GM23338 (cell line): ENCODE data around the gene CNGB1. TPM values are rescaled to one million over a fixed set of nuclear protein-coding genes. Genes with fewer than 3 reads are reported as not detected.

ENCODE experiments used
- ATAC-seq: fragments of 200-7000 bp; cut with Tn5 transposase; 3 replicates; pipeline ENCODE4 v1.9.1; 2020
- DNase-seq: peaks from one replicate; pipeline ENCODE4 v3.0.0-alpha.2; 2015; ENCODE audit warnings: low spot score
- H2AFZ ChIP-seq: fragments of 200-600 bp; sonication (generic); 2 replicates; pipeline ENCODE4 v1.8.0; 2016; ENCODE audit warnings: antibody characterized with exemption, mild to moderate bottlenecking, moderate library complexity
- H3F3A ChIP-seq: fragments of 200-600 bp; sonication (generic); replicated peaks from 2 replicates; pipeline ENCODE4 v1.8.0; 2017; ENCODE audit warnings: antibody characterized with exemption, mixed run types, low read depth
- H3K27ac ChIP-seq: fragments of 200-600 bp; sonication (generic); 2 replicates; pipeline ENCODE4 v1.6.1; 2016; ENCODE audit warnings: low read depth
- H3K27me3 ChIP-seq: fragments of 200-600 bp; sonication (generic); 2 replicates; pipeline ENCODE4 v1.8.0; 2016; ENCODE audit warnings: mild to moderate bottlenecking, mixed run types, moderate library complexity; ENCODE audit not compliant: insufficient read depth
- H3K36me3 ChIP-seq: fragments of 200-600 bp; sonication (generic); 2 replicates; pipeline ENCODE4 v1.8.0; 2016; ENCODE audit warnings: mild to moderate bottlenecking; ENCODE audit not compliant: insufficient read depth
- H3K4me1 ChIP-seq: fragments of 200-600 bp; sonication (generic); 2 replicates; pipeline ENCODE4 v1.8.0; 2016; ENCODE audit warnings: mild to moderate bottlenecking, moderate library complexity; ENCODE audit not compliant: insufficient read depth
- H3K4me2 ChIP-seq: fragments of 200-600 bp; sonication (generic); 2 replicates; pipeline ENCODE4 v1.7.1; 2017; ENCODE audit warnings: mixed run types
- H3K4me3 ChIP-seq: fragments of 200-600 bp; sonication (generic); 2 replicates; pipeline ENCODE4 v1.6.1; 2016; ENCODE audit warnings: mixed run types
- H3K79me2 ChIP-seq: fragments of 200-600 bp; sonication (generic); replicated peaks from 2 replicates; pipeline ENCODE4 v1.8.0; 2017; ENCODE audit warnings: mild to moderate bottlenecking; ENCODE audit not compliant: insufficient read depth
- H3K9me2 ChIP-seq: fragments of 200-600 bp; sonication (generic); 2 replicates; pipeline ENCODE4 v1.8.0; 2017; ENCODE audit not compliant: insufficient read depth
- H4K20me1 ChIP-seq: fragments of 200-600 bp; sonication (generic); replicated peaks from 2 replicates; pipeline ENCODE4 v1.8.0; 2017; ENCODE audit warnings: mild to moderate bottlenecking; ENCODE audit not compliant: insufficient read depth
- H3K27ac Mint-ChIP-seq: 2 replicates; pipeline ENCODE4 v1.8.0; 2020; ENCODE audit warnings: inconsistent platforms, mild to moderate bottlenecking, moderate library complexity, mixed read lengths
- H3K27me3 Mint-ChIP-seq: 3 replicates; pipeline ENCODE4 v1.8.0; 2022; ENCODE audit warnings: low read depth, mild to moderate bottlenecking, moderate library complexity, mixed read lengths, inconsistent platforms; ENCODE audit not compliant: insufficient read depth, poor library complexity
- H3K36me3 Mint-ChIP-seq: 3 replicates; pipeline ENCODE4 v1.8.0; 2021; ENCODE audit warnings: low read depth, mild to moderate bottlenecking, inconsistent platforms, moderate library complexity, mixed read lengths
- H3K4me1 Mint-ChIP-seq: 3 replicates; pipeline ENCODE4 v1.8.0; 2020; ENCODE audit warnings: mild to moderate bottlenecking, inconsistent platforms, mixed read lengths
- H3K4me3 Mint-ChIP-seq: 3 replicates; pipeline ENCODE4 v1.8.0; 2021; ENCODE audit warnings: moderate library complexity, mild to moderate bottlenecking, inconsistent platforms, mixed read lengths
- H3K9me3 Mint-ChIP-seq: 3 replicates; pipeline ENCODE4 v1.8.0; 2020; ENCODE audit warnings: moderate library complexity, mild to moderate bottlenecking, inconsistent platforms, mixed read lengths
- CREB1 ChIP-seq: fragments of 250-450 bp; sonication (Bioruptor Pico); IDR thresholded peaks from 2 replicates; pipeline ENCODE4 v1.5.0; 2020; ENCODE audit warnings: low read depth, mild to moderate bottlenecking, moderate library complexity
- CTCF ChIP-seq, 2 experiments: fragments of 200-600 bp in 1 of 2; sonication (generic) in 1 of 2; conservative IDR thresholded peaks; 2 replicates each; pipeline versions ENCODE4 v1.5.1 to v1.6.1; 2016 to 2017; ENCODE audit warnings: antibody characterized with exemption in 2 of 2, low read depth in 2 of 2, mild to moderate bottlenecking in 2 of 2, moderate library complexity in 1 of 2
- ETS1 ChIP-seq: IDR thresholded peaks from 2 replicates; pipeline ENCODE4 v1.6.1; 2016; ENCODE audit warnings: antibody characterized with exemption
- EZH2 ChIP-seq: fragments of 200-600 bp; sonication (generic); IDR thresholded peaks from one replicate; pipeline ENCODE4 v1.8.0; 2017; ENCODE audit warnings: antibody characterized with exemption, mild to moderate bottlenecking, low read depth; ENCODE audit not compliant: unreplicated experiment
- EZH2phosphoT487 ChIP-seq: fragments of 200-600 bp; sonication (generic); IDR thresholded peaks from one replicate; pipeline ENCODE4 v1.8.1; 2018; ENCODE audit warnings: antibody characterized with exemption; ENCODE audit not compliant: unreplicated experiment
- JUNB ChIP-seq: IDR thresholded peaks from one replicate; pipeline ENCODE4 v1.6.1; 2016; ENCODE audit warnings: antibody characterized with exemption; ENCODE audit not compliant: unreplicated experiment
- NANOG ChIP-seq: IDR thresholded peaks from 2 replicates; pipeline ENCODE4 v1.6.1; 2016; ENCODE audit warnings: antibody characterized with exemption, borderline replicate concordance
- POLR2AphosphoS5 ChIP-seq: IDR thresholded peaks from 2 replicates; pipeline ENCODE4 v1.6.1; 2016; ENCODE audit warnings: antibody characterized with exemption, low read depth
- STAT1 ChIP-seq: IDR thresholded peaks from one replicate; pipeline ENCODE4 v1.6.1; 2016; ENCODE audit warnings: antibody characterized with exemption; ENCODE audit not compliant: unreplicated experiment
- ZNF114 ChIP-seq: fragments of 250-450 bp; sonication (Bioruptor Pico); IDR thresholded peaks from 2 replicates; pipeline ENCODE4 v1.5.0; 2020; ENCODE audit warnings: mild to moderate bottlenecking, moderate library complexity
- ZNF331 ChIP-seq: fragments of 250-450 bp; sonication (Bioruptor Pico); IDR thresholded peaks from 2 replicates; pipeline ENCODE4 v1.5.0; 2020; ENCODE audit warnings: low read depth, mild to moderate bottlenecking, moderate library complexity
- polyA plus RNA-seq: library from polyadenylated mRNA; unstranded; fragments of >200 nt; fragmentation: Nextera tagmentation; extraction: Ambion mirVana; gene quantifications from 2 replicates; pipeline ENCODE4 v1.2.1, GENCODE V29; 2016
- total RNA-seq: library from RNA; depleted of rRNA; stranded (reverse); fragments of >200 nt; shearing (Covaris generic); gene quantifications from 2 replicates; pipeline ENCODE4 v1.2.3, GENCODE V29; 2014
- TF ChIP-seq, protein P1 (sequence below): IDR thresholded peaks from one replicate; pipeline ENCODE4 v1.6.1; 2018; ENCODE audit warnings: antibody characterized with exemption; ENCODE audit not compliant: unreplicated experiment
- TF ChIP-seq, protein P2 (sequence below): fragments of 250-450 bp; sonication (Bioruptor Pico); IDR thresholded peaks from 2 replicates; pipeline ENCODE4 v1.5.0; 2020; ENCODE audit warnings: mild to moderate bottlenecking, moderate library complexity

The CNGB1 gene
- total and polyA plus RNA-seq, 2 experiments from 2014 or later: not detected

DNA sequence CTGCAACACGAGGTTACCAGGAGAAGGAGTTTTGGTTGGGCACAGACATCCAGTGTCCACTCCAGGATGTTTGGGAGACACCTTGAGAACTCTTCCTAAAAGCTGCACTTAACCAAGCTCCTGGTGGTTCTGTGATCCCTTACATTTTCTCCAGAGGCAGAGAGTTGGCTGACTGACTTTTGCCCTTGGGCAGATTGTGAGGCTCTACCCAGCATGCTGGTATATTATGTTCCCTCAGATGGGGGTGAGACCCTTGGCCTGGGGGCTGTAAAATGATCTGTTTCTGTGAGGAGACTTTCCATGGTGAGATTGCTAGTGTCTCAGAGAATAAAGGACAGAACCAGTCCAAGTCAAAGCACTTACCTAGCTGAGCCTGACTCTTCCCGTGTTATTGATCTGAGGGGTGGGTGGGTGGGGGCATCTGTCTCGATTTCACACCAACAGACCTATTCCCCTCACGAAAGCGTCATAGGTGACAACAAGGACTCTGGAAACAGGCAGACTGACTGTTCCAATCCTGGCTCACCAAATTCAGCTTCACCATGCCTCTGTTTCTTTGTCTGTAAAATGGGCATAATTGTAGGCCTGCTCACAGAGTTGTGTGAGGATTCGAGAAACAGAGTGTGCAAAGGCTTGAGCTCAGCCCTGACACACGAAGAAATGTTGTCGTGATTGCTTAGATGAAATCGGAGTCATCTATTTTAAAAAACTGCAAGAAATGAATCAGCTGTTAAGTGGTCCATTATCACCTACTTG lies 42.5 kb upstream of the CNGB1 start:
- H3K9me3 Mint-ChIP-seq: no peaks in the 10 kb centered on the region

More for the DNA sequence above, 42.5 kb upstream of the CNGB1 start:
- Mint-ChIP-seq H3K36me3 (peaks cover 17% of the 10 kb centered on the region), H3K4me1 (peaks cover 19% of the 10 kb centered on the region), H3K27me3 (no peaks in the 10 kb centered on the region), H3K4me3 (no peak overlapping the region), H3K27ac (no peak overlapping the region)
- H3K9me2 ChIP-seq: no peaks in the 10 kb centered on the region
- H3K4me1 ChIP-seq: peaks cover 6% of the 10 kb centered on the region; the same call in 1 of the 2 replicates
- H4K20me1 ChIP-seq: 0 out of 2 replicates have a peak, but pooled peaks cover 8% of the 10 kb centered on the region
- TF ChIP-seq EZH2phosphoT487 (no peak), STAT1 (no peak), EZH2 (no peak), ZNF331 (CRISPR knock-in tag) (no peak), CREB1 (CRISPR knock-in tag) (no peak), POLR2AphosphoS5 (no peak), CTCF (conservative IDR thresholded peaks at IDR 0.05; ENCODE audit: low read depth in 2 of 2) (no peak), ETS1 (no peak), JUNB (no peak), NANOG (no peak), ZNF114 (no peak)
- TF ChIP-seq, protein P1, sequence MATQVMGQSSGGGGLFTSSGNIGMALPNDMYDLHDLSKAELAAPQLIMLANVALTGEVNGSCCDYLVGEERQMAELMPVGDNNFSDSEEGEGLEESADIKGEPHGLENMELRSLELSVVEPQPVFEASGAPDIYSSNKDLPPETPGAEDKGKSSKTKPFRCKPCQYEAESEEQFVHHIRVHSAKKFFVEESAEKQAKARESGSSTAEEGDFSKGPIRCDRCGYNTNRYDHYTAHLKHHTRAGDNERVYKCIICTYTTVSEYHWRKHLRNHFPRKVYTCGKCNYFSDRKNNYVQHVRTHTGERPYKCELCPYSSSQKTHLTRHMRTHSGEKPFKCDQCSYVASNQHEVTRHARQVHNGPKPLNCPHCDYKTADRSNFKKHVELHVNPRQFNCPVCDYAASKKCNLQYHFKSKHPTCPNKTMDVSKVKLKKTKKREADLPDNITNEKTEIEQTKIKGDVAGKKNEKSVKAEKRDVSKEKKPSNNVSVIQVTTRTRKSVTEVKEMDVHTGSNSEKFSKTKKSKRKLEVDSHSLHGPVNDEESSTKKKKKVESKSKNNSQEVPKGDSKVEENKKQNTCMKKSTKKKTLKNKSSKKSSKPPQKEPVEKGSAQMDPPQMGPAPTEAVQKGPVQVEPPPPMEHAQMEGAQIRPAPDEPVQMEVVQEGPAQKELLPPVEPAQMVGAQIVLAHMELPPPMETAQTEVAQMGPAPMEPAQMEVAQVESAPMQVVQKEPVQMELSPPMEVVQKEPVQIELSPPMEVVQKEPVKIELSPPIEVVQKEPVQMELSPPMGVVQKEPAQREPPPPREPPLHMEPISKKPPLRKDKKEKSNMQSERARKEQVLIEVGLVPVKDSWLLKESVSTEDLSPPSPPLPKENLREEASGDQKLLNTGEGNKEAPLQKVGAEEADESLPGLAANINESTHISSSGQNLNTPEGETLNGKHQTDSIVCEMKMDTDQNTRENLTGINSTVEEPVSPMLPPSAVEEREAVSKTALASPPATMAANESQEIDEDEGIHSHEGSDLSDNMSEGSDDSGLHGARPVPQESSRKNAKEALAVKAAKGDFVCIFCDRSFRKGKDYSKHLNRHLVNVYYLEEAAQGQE: no peak
- TF ChIP-seq, protein P2, sequence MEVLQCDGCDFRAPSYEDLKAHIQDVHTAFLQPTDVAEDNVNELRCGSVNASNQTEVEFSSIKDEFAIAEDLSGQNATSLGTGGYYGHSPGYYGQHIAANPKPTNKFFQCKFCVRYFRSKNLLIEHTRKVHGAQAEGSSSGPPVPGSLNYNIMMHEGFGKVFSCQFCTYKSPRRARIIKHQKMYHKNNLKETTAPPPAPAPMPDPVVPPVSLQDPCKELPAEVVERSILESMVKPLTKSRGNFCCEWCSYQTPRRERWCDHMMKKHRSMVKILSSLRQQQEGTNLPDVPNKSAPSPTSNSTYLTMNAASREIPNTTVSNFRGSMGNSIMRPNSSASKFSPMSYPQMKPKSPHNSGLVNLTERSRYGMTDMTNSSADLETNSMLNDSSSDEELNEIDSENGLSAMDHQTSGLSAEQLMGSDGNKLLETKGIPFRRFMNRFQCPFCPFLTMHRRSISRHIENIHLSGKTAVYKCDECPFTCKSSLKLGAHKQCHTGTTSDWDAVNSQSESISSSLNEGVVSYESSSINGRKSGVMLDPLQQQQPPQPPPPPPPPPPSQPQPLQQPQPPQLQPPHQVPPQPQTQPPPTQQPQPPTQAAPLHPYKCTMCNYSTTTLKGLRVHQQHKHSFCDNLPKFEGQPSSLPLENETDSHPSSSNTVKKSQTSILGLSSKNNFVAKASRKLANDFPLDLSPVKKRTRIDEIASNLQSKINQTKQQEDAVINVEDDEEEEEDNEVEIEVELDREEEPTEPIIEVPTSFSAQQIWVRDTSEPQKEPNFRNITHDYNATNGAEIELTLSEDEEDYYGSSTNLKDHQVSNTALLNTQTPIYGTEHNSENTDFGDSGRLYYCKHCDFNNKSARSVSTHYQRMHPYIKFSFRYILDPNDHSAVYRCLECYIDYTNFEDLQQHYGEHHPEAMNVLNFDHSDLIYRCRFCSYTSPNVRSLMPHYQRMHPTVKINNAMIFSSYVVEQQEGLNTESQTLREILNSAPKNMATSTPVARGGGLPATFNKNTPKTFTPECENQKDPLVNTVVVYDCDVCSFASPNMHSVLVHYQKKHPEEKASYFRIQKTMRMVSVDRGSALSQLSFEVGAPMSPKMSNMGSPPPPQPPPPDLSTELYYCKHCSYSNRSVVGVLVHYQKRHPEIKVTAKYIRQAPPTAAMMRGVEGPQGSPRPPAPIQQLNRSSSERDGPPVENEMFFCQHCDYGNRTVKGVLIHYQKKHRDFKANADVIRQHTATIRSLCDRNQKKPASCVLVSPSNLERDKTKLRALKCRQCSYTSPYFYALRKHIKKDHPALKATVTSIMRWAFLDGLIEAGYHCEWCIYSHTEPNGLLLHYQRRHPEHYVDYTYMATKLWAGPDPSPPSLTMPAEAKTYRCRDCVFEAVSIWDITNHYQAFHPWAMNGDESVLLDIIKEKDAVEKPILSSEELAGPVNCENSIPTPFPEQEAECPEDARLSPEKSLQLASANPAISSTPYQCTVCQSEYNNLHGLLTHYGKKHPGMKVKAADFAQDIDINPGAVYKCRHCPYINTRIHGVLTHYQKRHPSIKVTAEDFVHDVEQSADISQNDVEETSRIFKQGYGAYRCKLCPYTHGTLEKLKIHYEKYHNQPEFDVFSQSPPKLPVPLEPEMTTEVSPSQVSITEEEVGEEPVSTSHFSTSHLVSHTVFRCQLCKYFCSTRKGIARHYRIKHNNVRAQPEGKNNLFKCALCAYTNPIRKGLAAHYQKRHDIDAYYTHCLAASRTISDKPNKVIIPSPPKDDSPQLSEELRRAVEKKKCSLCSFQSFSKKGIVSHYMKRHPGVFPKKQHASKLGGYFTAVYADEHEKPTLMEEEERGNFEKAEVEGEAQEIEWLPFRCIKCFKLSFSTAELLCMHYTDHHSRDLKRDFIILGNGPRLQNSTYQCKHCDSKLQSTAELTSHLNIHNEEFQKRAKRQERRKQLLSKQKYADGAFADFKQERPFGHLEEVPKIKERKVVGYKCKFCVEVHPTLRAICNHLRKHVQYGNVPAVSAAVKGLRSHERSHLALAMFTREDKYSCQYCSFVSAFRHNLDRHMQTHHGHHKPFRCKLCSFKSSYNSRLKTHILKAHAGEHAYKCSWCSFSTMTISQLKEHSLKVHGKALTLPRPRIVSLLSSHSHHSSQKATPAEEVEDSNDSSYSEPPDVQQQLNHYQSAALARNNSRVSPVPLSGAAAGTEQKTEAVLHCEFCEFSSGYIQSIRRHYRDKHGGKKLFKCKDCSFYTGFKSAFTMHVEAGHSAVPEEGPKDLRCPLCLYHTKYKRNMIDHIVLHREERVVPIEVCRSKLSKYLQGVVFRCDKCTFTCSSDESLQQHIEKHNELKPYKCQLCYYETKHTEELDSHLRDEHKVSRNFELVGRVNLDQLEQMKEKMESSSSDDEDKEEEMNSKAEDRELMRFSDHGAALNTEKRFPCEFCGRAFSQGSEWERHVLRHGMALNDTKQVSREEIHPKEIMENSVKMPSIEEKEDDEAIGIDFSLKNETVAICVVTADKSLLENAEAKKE (CRISPR knock-in tag): no peak
- DNase-seq: no peak
- H3K27ac ChIP-seq: no peak overlapping the region
- no peak overlapping the region for H3K4me3 ChIP-seq
- peaks cover 7% of the 10 kb centered on the region; the same call in 1 of the 2 replicates for H3K79me2 ChIP-seq
- no peaks in the 10 kb centered on the region for H3F3A ChIP-seq
- H2AFZ ChIP-seq: no peak overlapping the region
- ATAC-seq: no peak
- no peak overlapping the region for H3K4me2 ChIP-seq
- no peaks in the 10 kb centered on the region for H3K27me3 ChIP-seq
- H3K36me3 ChIP-seq: no peaks in the 10 kb centered on the region
